MG63 (cell line): ENCODE data around the gene HCFC1R1. TPM values are rescaled to one million over a fixed set of nuclear protein-coding genes. Genes with fewer than 3 reads are reported as not detected.
"Not testable (repeated sequence)": the region's sequence is repeated elsewhere in the genome, so short reads cannot be mapped to it uniquely, and the experiment has no call there.

ENCODE experiments used
- DNase-seq: peaks from one replicate; pipeline ENCODE4 v3.0.0-alpha.2; 2020
- H3K27me3 ChIP-seq: fragments of 250-450 bp; sonication (Bioruptor Pico); 2 replicates; pipeline ENCODE4 v1.5.1; 2020; ENCODE audit warnings: mild to moderate bottlenecking, moderate library complexity
- H3K36me3 ChIP-seq: fragments of 250-450 bp; sonication (Bioruptor Pico); 2 replicates; pipeline ENCODE4 v1.5.1; 2020; ENCODE audit warnings: mild to moderate bottlenecking, moderate library complexity
- H3K4me3 ChIP-seq: fragments of 250-450 bp; sonication (Bioruptor Pico); 2 replicates; pipeline ENCODE4 v1.5.1; 2020; ENCODE audit warnings: mild to moderate bottlenecking, moderate library complexity
- H3K9me3 ChIP-seq: fragments of 250-450 bp; sonication (Bioruptor Pico); 2 replicates; pipeline ENCODE4 v1.5.1; 2020; ENCODE audit warnings: mild to moderate bottlenecking, moderate library complexity
- total RNA-seq: library from RNA; depleted of rRNA; stranded (reverse); fragments of >200 nt; shearing (Covaris generic); gene quantifications from 2 replicates; pipeline ENCODE4 v1.2.3, GENCODE V29; 2014; ENCODE audit warnings: low replicate concordance; rRNA removed

The HCFC1R1 gene
- total RNA-seq, result 2.9 and 60.7 TPM in 2 replicates

GRCh38 chr16:3023669-3024478 lies at the start of gene HCFC1R1, which contains the start of gene THOC6:
TSS of gene HCFC1R1 (minus strand) at chr16:3023942. CDS start at chr16:3023941, 1 bp downstream.
TSS of gene THOC6 (plus strand) at chr16:3024035. CDS start at chr16:3024327, 292 bp downstream.
- H3K36me3 ChIP-seq, result peaks cover 48% of the 10 kb centered on the region
- H3K27me3 ChIP-seq, result no peaks in the 10 kb centered on the region
- H3K4me3 ChIP-seq, result peak within 1 kb of the TSS; percentile 99
- no peaks in the 10 kb centered on the region for H3K9me3 ChIP-seq
- DNase-seq, result peak; percentile 99

- Histone ChIP-seq H3K4me3 (no peak overlapping the region), H3K9me3 (no peaks in the 10 kb centered on the region), H3K36me3 (no peaks in the 10 kb centered on the region), H3K27me3 (peaks cover 15% of the 10 kb centered on the region)
- DNase-seq, result no peak
Measured at GRCh38 chr16:3073448-3073847, 49.7 kb upstream of the HCFC1R1 start.

- peaks cover 13% of the 10 kb centered on the region for H3K27me3 ChIP-seq
- H3K36me3 ChIP-seq, H3K9me3 ChIP-seq, DNase-seq, H3K4me3 ChIP-seq: not testable (repeated sequence)
Measured at GRCh38 chr16:3072576-3073263, 49.0 kb upstream of the HCFC1R1 start.

- H3K4me3 ChIP-seq, H3K9me3 ChIP-seq, H3K36me3 ChIP-seq, DNase-seq: not testable (repeated sequence)
- H3K27me3 ChIP-seq, result peaks cover 10% of the 10 kb centered on the region
Measured at GRCh38 chr16:3072148-3072547, 48.4 kb upstream of the HCFC1R1 start.

- Histone ChIP-seq H3K27me3 (peaks cover 6% of the 10 kb centered on the region), H3K36me3 (no peaks in the 10 kb centered on the region), H3K4me3 (no peak overlapping the region), H3K9me3 (no peaks in the 10 kb centered on the region)
- no peak for DNase-seq
Measured at GRCh38 chr16:3071655-3072054, 47.9 kb upstream of the HCFC1R1 start.

GRCh38 chr16:3070608-3071111 lies 46.9 kb upstream of the HCFC1R1 start:
- DNase-seq, result no peak
- Histone ChIP-seq H3K36me3 (no peaks in the 10 kb centered on the region), H3K27me3 (peaks cover 4% of the 10 kb centered on the region; the same call in 1 of the 2 replicates), H3K9me3 (no peaks in the 10 kb centered on the region), H3K4me3 (no peak overlapping the region)

GRCh38 chr16:3069146-3069545 lies 45.4 kb upstream of the HCFC1R1 start:
- DNase-seq, H3K27me3 ChIP-seq, H3K36me3 ChIP-seq, H3K4me3 ChIP-seq, H3K9me3 ChIP-seq: not testable (repeated sequence)

GRCh38 chr16:3068487-3068886 lies 44.7 kb upstream of the HCFC1R1 start:
- no peaks in the 10 kb centered on the region for H3K36me3 ChIP-seq
- H3K9me3 ChIP-seq, result no peaks in the 10 kb centered on the region
- no peak for DNase-seq
- H3K27me3 ChIP-seq, result no peaks in the 10 kb centered on the region
- H3K4me3 ChIP-seq, result no peak overlapping the region

- no peak overlapping the region for H3K4me3 ChIP-seq
- no peaks in the 10 kb centered on the region for H3K9me3 ChIP-seq
- no peaks in the 10 kb centered on the region for H3K27me3 ChIP-seq
- no peaks in the 10 kb centered on the region for H3K36me3 ChIP-seq
- DNase-seq, result no peak
Measured at GRCh38 chr16:3066440-3066748, 42.7 kb upstream of the HCFC1R1 start.

GRCh38 chr16:3065742-3066439 lies 42.1 kb upstream of the HCFC1R1 start:
- H3K4me3 ChIP-seq, result no peak overlapping the region
- no peak for DNase-seq
- no peaks in the 10 kb centered on the region for H3K27me3 ChIP-seq
- no peaks in the 10 kb centered on the region for H3K36me3 ChIP-seq
- no peaks in the 10 kb centered on the region for H3K9me3 ChIP-seq

- peak; percentile 70 for DNase-seq
- Histone ChIP-seq H3K27me3 (no peaks in the 10 kb centered on the region), H3K36me3 (no peaks in the 10 kb centered on the region), H3K9me3 (no peaks in the 10 kb centered on the region), H3K4me3 (no peak within 1 kb of the TSS)
Measured at GRCh38 chr16:3065069-3065741, 41.5 kb upstream of the HCFC1R1 start, which contains the start of gene IL32. TSS of gene IL32 (plus strand) at chr16:3065640. CDS start at chr16:3065812, 172 bp downstream.

- Histone ChIP-seq H3K27me3 (no peaks in the 10 kb centered on the region), H3K4me3 (no peak overlapping the region), H3K36me3 (no peaks in the 10 kb centered on the region), H3K9me3 (no peaks in the 10 kb centered on the region)
- DNase-seq, result no peak
Measured at GRCh38 chr16:3063625-3064386, 40.1 kb upstream of the HCFC1R1 start.

GRCh38 chr16:3062553-3062952 lies 38.8 kb upstream of the HCFC1R1 start:
- no peaks in the 10 kb centered on the region; the same call in 1 of the 2 replicates for H3K36me3 ChIP-seq
- no peak for DNase-seq
- no peaks in the 10 kb centered on the region for H3K27me3 ChIP-seq
- H3K9me3 ChIP-seq, result no peaks in the 10 kb centered on the region
- H3K4me3 ChIP-seq, result no peak overlapping the region

- DNase-seq, result no peak
- Histone ChIP-seq H3K36me3 (no peaks in the 10 kb centered on the region; the same call in 1 of the 2 replicates), H3K27me3 (no peaks in the 10 kb centered on the region), H3K4me3 (no peak overlapping the region), H3K9me3 (no peaks in the 10 kb centered on the region)
Measured at GRCh38 chr16:3060339-3061127, 36.8 kb upstream of the HCFC1R1 start.

GRCh38 chr16:3059723-3060242 lies 36.0 kb upstream of the HCFC1R1 start:
- Histone ChIP-seq H3K4me3 (peak overlapping the region; percentile 98), H3K36me3 (no peaks in the 10 kb centered on the region; the same call in 1 of the 2 replicates), H3K9me3 (no peaks in the 10 kb centered on the region), H3K27me3 (no peaks in the 10 kb centered on the region)
- DNase-seq, result no peak
